ENCODE data around the gene CTCFL. TPM values are rescaled to one million over a fixed set of nuclear protein-coding genes. Genes with fewer than 3 reads are reported as not detected.

CTCFL gene
- total and polyA plus RNA-seq, 8 donors: 0.39 to 0.67 (median 0.50) TPM; not detected in 2

DNA sequence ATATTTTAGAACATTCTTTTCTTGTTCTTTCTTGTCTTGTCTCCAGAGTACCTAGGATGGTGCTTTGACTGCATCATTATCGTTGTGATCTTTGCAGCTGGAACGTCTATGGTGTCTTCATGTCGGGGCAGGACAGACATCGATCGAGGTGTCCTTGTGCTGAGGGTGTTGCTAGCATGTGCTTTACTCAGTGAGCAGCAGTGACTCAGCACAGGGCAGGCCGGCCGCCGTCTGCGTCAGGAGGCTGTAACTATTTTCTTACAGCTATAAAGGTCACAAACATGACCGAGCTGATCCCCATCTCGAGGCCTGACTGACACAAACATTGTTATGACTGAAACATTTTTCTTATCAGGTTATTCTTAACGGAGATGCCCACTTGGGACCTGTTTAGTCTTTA is 14.9 kb upstream of the CTCFL start:
- intact Hi-C loops (cut with DNase I): no loop called here
- Histone ChIP-seq H3K4me3 (no peak overlapping the region), H3K9me3 (no peaks in the 10 kb centered on the region), H3K4me1 (no peaks in the 10 kb centered on the region), H3K27ac (no peak overlapping the region), H3K36me3 (no peaks in the 10 kb centered on the region), H3K27me3 (peaks cover 0 to 10% of the 10 kb centered on the region in 2 donors)
- ATAC-seq (no peak), DNase-seq (no peak)
- TF ChIP-seq, protein P1, sequence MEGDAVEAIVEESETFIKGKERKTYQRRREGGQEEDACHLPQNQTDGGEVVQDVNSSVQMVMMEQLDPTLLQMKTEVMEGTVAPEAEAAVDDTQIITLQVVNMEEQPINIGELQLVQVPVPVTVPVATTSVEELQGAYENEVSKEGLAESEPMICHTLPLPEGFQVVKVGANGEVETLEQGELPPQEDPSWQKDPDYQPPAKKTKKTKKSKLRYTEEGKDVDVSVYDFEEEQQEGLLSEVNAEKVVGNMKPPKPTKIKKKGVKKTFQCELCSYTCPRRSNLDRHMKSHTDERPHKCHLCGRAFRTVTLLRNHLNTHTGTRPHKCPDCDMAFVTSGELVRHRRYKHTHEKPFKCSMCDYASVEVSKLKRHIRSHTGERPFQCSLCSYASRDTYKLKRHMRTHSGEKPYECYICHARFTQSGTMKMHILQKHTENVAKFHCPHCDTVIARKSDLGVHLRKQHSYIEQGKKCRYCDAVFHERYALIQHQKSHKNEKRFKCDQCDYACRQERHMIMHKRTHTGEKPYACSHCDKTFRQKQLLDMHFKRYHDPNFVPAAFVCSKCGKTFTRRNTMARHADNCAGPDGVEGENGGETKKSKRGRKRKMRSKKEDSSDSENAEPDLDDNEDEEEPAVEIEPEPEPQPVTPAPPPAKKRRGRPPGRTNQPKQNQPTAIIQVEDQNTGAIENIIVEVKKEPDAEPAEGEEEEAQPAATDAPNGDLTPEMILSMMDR (IDR thresholded peaks at IDR 0.05): no peak

DNA sequence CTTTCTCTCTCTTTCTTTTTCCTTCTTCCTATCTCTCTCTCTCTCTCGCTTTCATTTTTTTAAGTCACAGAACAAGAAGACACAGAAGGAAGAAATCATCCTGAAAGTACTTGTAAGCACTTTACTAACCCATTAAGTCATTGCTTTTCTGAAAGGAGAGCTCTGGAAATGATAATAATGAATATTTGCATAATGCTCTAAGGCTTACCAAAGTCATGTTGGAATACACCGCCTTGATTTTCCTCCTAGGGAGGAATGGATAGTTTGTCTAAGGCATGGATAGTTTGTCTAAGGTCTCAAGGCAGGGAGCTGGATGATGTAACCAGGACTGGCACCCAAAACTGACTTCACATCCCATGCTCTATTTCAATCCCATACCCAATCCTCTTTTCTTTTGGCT is 12.9 kb upstream of the CTCFL start:
- no peaks in the 10 kb centered on the region for H3K36me3 ChIP-seq
- no peak for DNase-seq
- no peak for ATAC-seq
- intact Hi-C loops (cut with DNase I): no loop called here
- no peaks in the 10 kb centered on the region for H3K4me1 ChIP-seq
- H3K27ac ChIP-seq: no peak overlapping the region
- no peaks in the 10 kb centered on the region for H3K9me3 ChIP-seq
- no peak overlapping the region for H3K4me3 ChIP-seq
- H3K27me3 ChIP-seq: peaks cover 0 to 13% of the 10 kb centered on the region in 2 donors
- TF ChIP-seq, protein P1 (IDR thresholded peaks at IDR 0.05): no peak

DNA sequence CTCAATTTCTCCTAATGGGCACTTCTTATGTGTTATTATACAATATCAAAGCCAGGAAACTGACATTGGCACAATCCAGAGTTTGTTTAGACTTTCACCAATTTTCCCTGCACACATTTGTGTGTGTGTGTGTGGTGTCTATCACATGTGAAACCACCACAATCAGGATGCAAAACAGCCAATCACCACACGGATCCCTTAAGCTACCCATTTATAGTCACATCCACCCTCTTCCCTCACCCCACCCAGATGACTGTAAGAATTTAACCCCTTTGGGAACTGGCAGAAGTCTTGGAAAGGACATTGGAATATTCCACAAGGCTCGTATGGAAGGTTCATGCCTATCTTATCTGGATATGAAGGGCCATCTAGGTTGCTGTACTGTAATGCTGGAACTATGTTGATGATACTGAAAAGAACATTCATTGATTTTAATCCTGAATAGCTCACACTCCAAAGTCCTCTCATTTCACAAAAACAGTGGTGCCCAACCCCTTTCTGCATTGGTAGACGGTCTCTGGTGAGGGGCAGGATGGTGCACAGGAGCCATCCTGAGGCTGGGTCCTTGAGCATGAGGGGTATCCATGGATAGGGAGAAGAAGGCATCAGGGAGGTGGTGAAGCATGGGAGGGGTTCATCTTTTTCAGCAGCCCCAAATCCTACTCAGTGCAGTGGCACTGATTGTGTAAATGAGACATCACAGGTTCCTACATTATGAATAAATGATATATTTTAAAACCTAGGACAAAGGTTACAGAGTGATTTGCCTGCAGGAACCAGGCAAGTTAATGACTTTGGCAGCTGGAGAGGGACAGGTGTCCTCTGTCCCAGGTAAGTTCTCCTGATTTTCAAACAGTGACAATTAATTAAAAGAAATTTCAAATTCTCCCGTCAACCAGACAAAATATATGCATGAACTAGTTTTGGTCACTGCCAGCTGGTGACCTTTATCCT is 12.1 kb upstream of the CTCFL start:
- DNase-seq: no peak
- TF ChIP-seq, protein P1 (IDR thresholded peaks at IDR 0.05): no peak
- H3K9me3 ChIP-seq: no peaks in the 10 kb centered on the region
- no peak overlapping the region for H3K27ac ChIP-seq
- H3K36me3 ChIP-seq: no peaks in the 10 kb centered on the region
- intact Hi-C loops (cut with DNase I): no loop called here
- no peak overlapping the region for H3K4me3 ChIP-seq
- ATAC-seq: no peak
- H3K4me1 ChIP-seq: no peaks in the 10 kb centered on the region
- peaks cover 0 to 13% of the 10 kb centered on the region in 2 donors for H3K27me3 ChIP-seq

DNA sequence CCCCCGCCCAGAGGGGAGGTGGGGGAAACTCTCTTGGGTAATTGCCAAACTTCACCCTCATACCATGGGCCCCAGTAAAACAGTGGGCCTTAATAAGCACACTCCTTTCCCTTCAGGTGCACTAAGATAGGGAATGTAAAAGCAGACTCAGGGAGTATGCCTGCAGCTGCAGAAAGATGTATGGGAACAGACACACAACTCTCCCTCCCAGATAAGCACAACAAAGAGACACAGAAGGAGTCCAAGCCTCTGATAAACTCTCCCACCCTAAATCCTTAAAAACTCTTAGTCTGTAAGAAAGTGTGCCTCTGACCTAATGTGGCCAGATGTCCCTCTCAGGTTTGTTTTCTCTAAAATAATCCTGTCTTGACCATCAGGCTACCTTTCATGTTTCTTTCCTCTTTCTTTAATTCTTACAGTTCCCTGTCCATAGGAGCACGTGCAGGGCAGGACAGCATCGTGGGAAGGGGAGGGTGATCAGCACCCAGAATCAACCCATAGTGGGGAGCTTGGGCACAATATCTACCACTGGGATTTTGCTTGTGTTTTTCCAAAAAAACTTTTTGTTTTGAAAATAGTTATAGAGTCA is 11.3 kb upstream of the CTCFL start:
- TF ChIP-seq, protein P1 (IDR thresholded peaks at IDR 0.05): no peak
- Histone ChIP-seq H3K4me1 (no peaks in the 10 kb centered on the region), H3K27ac (no peak overlapping the region), H3K27me3 (peaks cover 0 to 13% of the 10 kb centered on the region in 2 donors), H3K36me3 (no peaks in the 10 kb centered on the region), H3K4me3 (no peak overlapping the region), H3K9me3 (no peaks in the 10 kb centered on the region)
- intact Hi-C loops (cut with DNase I): no loop called here
- ATAC-seq: no peak
- no peak for DNase-seq

GRCh38 chr20:57535297-57535696 is 10.4 kb upstream of the CTCFL start:
- H3K4me1 ChIP-seq: no peaks in the 10 kb centered on the region
- intact Hi-C loops (cut with DNase I): no loop called here
- H3K36me3 ChIP-seq: no peaks in the 10 kb centered on the region
- H3K9me3 ChIP-seq: no peaks in the 10 kb centered on the region
- TF ChIP-seq, protein P1 (IDR thresholded peaks at IDR 0.05): no peak
- no peak overlapping the region for H3K27ac ChIP-seq
- H3K4me3 ChIP-seq: no peak overlapping the region
- no peak for ATAC-seq
- peaks cover 0 to 13% of the 10 kb centered on the region in 2 donors for H3K27me3 ChIP-seq
- no peak for DNase-seq

Measured in left lung (tissue), 10 donors.